Astrocyte (in vitro differentiated cells and primary cell): ENCODE data around the gene KLF11. TPM values are rescaled to one million over a fixed set of nuclear protein-coding genes. Genes with fewer than 3 reads are reported as not detected.

Experiments used
- DNase-seq: peaks from one replicate; pipeline ENCODE4 v3.0.0-alpha.2; 2010; ENCODE audit warnings: low read depth
- FAIRE-seq: peaks from 2 replicates; lab custom pipeline; 2011; peaks lifted over from hg19 to GRCh38; lab: Jason Lieb, UNC
- H2AFZ ChIP-seq: 2 replicates; pipeline ENCODE4 v1.6.0; 2012; ENCODE audit warnings: low read depth, low read length, inconsistent platforms
- H3K27ac ChIP-seq: 2 replicates; pipeline ENCODE4 v1.5.1; 2011; ENCODE audit warnings: low read depth, low read length, inconsistent platforms
- H3K27me3 ChIP-seq: 2 replicates; pipeline ENCODE4 v1.6.0; 2011; ENCODE audit warnings: low read length, inconsistent platforms; ENCODE audit not compliant: insufficient read depth
- H3K36me3 ChIP-seq: 2 replicates; pipeline ENCODE4 v1.5.1; 2011; ENCODE audit warnings: low read length, inconsistent platforms; ENCODE audit not compliant: insufficient read depth
- H3K4me1 ChIP-seq: 2 replicates; pipeline ENCODE4 v1.5.1; 2011; ENCODE audit warnings: low read length, inconsistent platforms; ENCODE audit not compliant: insufficient read depth
- H3K4me2 ChIP-seq: 2 replicates; pipeline ENCODE4 v1.6.0; 2012; ENCODE audit warnings: low read length, inconsistent platforms
- H3K4me3 ChIP-seq: 2 replicates; pipeline ENCODE4 v1.5.1; 2011; ENCODE audit warnings: low read depth, mild to moderate bottlenecking, low read length, inconsistent platforms; ENCODE audit not compliant: insufficient read depth
- H3K79me2 ChIP-seq: 2 replicates; pipeline ENCODE4 v1.6.0; 2012; ENCODE audit warnings: mild to moderate bottlenecking, low read length, inconsistent platforms; ENCODE audit not compliant: insufficient read depth
- H3K9ac ChIP-seq: 2 replicates; pipeline ENCODE4 v1.6.0; 2012; ENCODE audit warnings: mild to moderate bottlenecking, low read length, inconsistent platforms
- H3K9me3 ChIP-seq: 2 replicates; pipeline ENCODE4 v1.5.1; 2012; ENCODE audit warnings: low read depth, mild to moderate bottlenecking, low read length, inconsistent platforms; ENCODE audit not compliant: insufficient read depth
- H4K20me1 ChIP-seq: 2 replicates; pipeline ENCODE4 v1.6.0; 2012; ENCODE audit warnings: low read length, inconsistent platforms; ENCODE audit not compliant: insufficient read depth
- H3K27ac Mint-ChIP-seq: one replicate; pipeline ENCODE4 v1.8.0; 2021; ENCODE audit warnings: mild to moderate bottlenecking, mixed read lengths; ENCODE audit not compliant: unreplicated experiment
- H3K27me3 Mint-ChIP-seq: one replicate; pipeline ENCODE4 v1.8.0; 2021; ENCODE audit warnings: low read depth, mixed read lengths; ENCODE audit not compliant: unreplicated experiment
- H3K36me3 Mint-ChIP-seq: one replicate; pipeline ENCODE4 v1.8.0; 2021; ENCODE audit warnings: low read depth, mixed read lengths; ENCODE audit not compliant: unreplicated experiment
- H3K4me1 Mint-ChIP-seq: one replicate; pipeline ENCODE4 v1.8.0; 2021; ENCODE audit warnings: low read depth, mixed read lengths; ENCODE audit not compliant: unreplicated experiment
- H3K4me3 Mint-ChIP-seq: one replicate; pipeline ENCODE4 v1.8.0; 2021; ENCODE audit warnings: mild to moderate bottlenecking, moderate library complexity, mixed read lengths; ENCODE audit not compliant: unreplicated experiment
- H3K9me3 Mint-ChIP-seq: one replicate; pipeline ENCODE4 v1.8.0; 2021; ENCODE audit warnings: mild to moderate bottlenecking, mixed read lengths; ENCODE audit not compliant: unreplicated experiment
- CTCF ChIP-seq: IDR thresholded peaks from 2 replicates; pipeline ENCODE4 v1.5.1; 2011; ENCODE audit warnings: low read depth, mild to moderate bottlenecking, inconsistent platforms, low read length, moderate library complexity; ENCODE audit not compliant: insufficient read depth
- EZH2 ChIP-seq: IDR thresholded peaks from 2 replicates; pipeline ENCODE4 v1.6.1; 2012; ENCODE audit warnings: mild to moderate bottlenecking, low read length, inconsistent platforms; ENCODE audit not compliant: insufficient read depth
- total RNA-seq: library from RNA; stranded (reverse); gene quantifications from 2 replicates; pipeline ENCODE4 v1.2.1, GENCODE V29; 2021

KLF11 gene
- total RNA-seq, 1 donor from 2014 or later, result 9.8 TPM

- Histone ChIP-seq H3K27me3 (no peaks in the 10 kb centered on the region), H3K27ac (no peak overlapping the region), H3K4me1 (no peaks in the 10 kb centered on the region), H2AFZ (no peak overlapping the region), H3K9ac (no peak overlapping the region), H3K4me2 (no peak overlapping the region), H3K79me2 (no peaks in the 10 kb centered on the region), H3K9me3 (no peaks in the 10 kb centered on the region), H4K20me1 (no peaks in the 10 kb centered on the region), H3K4me3 (no peak overlapping the region), H3K36me3 (no peaks in the 10 kb centered on the region)
- no peak for DNase-seq
- Mint-ChIP-seq H3K27me3 (peaks cover 4% of the 10 kb centered on the region), H3K4me3 (no peak overlapping the region), H3K9me3 (peaks cover under 1% of the 10 kb centered on the region), H3K27ac (no peak overlapping the region), H3K36me3 (peaks cover 9% of the 10 kb centered on the region), H3K4me1 (no peaks in the 10 kb centered on the region)
- no peak for TF ChIP-seq EZH2
- FAIRE-seq, result no peak
These were observed 43.7 kb upstream of the KLF11 start for GRCh38 chr2:9999693-10000092.

GRCh38 chr2:10000541-10000940, 42.8 kb upstream of the KLF11 start:
- no peaks in the 10 kb centered on the region for H3K4me1 Mint-ChIP-seq
- no peak overlapping the region for H3K4me3 ChIP-seq
- TF ChIP-seq EZH2 (no peak), CTCF (no peak)
- no peaks in the 10 kb centered on the region for H3K9me3 Mint-ChIP-seq
- no peaks in the 10 kb centered on the region for H3K27me3 ChIP-seq
- no peak overlapping the region for H3K9ac ChIP-seq
- FAIRE-seq (no peak), DNase-seq (no peak)
- no peak overlapping the region for H3K4me2 ChIP-seq
- peaks cover 4% of the 10 kb centered on the region for H3K27me3 Mint-ChIP-seq
- H3K79me2 ChIP-seq, result no peaks in the 10 kb centered on the region
- H2AFZ ChIP-seq, result no peak overlapping the region
- no peaks in the 10 kb centered on the region for H3K36me3 ChIP-seq
- no peaks in the 10 kb centered on the region for H3K4me1 ChIP-seq
- H3K9me3 ChIP-seq, result no peaks in the 10 kb centered on the region
- H4K20me1 ChIP-seq, result no peaks in the 10 kb centered on the region
- no peak overlapping the region for H3K27ac ChIP-seq
- H3K4me3 Mint-ChIP-seq, result no peak overlapping the region
- H3K36me3 Mint-ChIP-seq, result peaks cover 6% of the 10 kb centered on the region
- H3K27ac Mint-ChIP-seq, result no peak overlapping the region

GRCh38 chr2:10001586-10001985, 41.8 kb upstream of the KLF11 start:
- TF ChIP-seq CTCF (no peak), EZH2 (no peak)
- H3K27me3 ChIP-seq, result no peaks in the 10 kb centered on the region
- no peaks in the 10 kb centered on the region for H3K9me3 ChIP-seq
- no peaks in the 10 kb centered on the region for H3K36me3 ChIP-seq
- H3K4me3 ChIP-seq, result no peak overlapping the region
- no peaks in the 10 kb centered on the region for H3K4me1 Mint-ChIP-seq
- H3K4me2 ChIP-seq, result no peak overlapping the region
- no peak overlapping the region for H3K9ac ChIP-seq
- no peaks in the 10 kb centered on the region for H3K4me1 ChIP-seq
- no peaks in the 10 kb centered on the region for H3K79me2 ChIP-seq
- H3K27ac ChIP-seq, result no peak overlapping the region
- H4K20me1 ChIP-seq, result no peaks in the 10 kb centered on the region
- peaks cover 3% of the 10 kb centered on the region for H3K36me3 Mint-ChIP-seq
- no peaks in the 10 kb centered on the region for H3K27me3 Mint-ChIP-seq
- no peak overlapping the region for H3K27ac Mint-ChIP-seq
- no peak for DNase-seq
- no peak overlapping the region for H2AFZ ChIP-seq
- no peak overlapping the region for H3K4me3 Mint-ChIP-seq
- H3K9me3 Mint-ChIP-seq, result no peaks in the 10 kb centered on the region
- no peak for FAIRE-seq
